GM04503 (cell line): ENCODE data around the gene TRIM16.
"Not testable (repeated sequence)": the region's sequence is repeated elsewhere in the genome, so short reads cannot be mapped to it uniquely, and the experiment has no call there.

Experiments used
- DNase-seq: peaks from one replicate; pipeline ENCODE4 v3.0.0-alpha.2; 2012; ENCODE audit warnings: low read depth

Gene TRIM16

GRCh38 chr17:15658296-15658695 lies 25.8 kb downstream of the TRIM16 start:
- no peak for DNase-seq

GRCh38 chr17:15657868-15658267 lies 26.2 kb downstream of the TRIM16 start:
- DNase-seq, result no peak

- DNase-seq, result no peak
Observed at GRCh38 chr17:15654886-15655561, 29.1 kb downstream of the TRIM16 start.

GRCh38 chr17:15654401-15654800 lies 29.7 kb downstream of the TRIM16 start:
- not testable (repeated sequence) for DNase-seq

- DNase-seq, result no peak
Observed at GRCh38 chr17:15652960-15653359, 31.2 kb downstream of the TRIM16 start.

GRCh38 chr17:15651583-15652110 lies 32.5 kb downstream of the TRIM16 start:
- DNase-seq, result peak; percentile 97

- no peak for DNase-seq
Observed at GRCh38 chr17:15650741-15651582, 33.1 kb downstream of the TRIM16 start.

GRCh38 chr17:15649861-15650421 lies 34.2 kb downstream of the TRIM16 start:
- DNase-seq, result no peak

- no peak for DNase-seq
Observed at GRCh38 chr17:15648386-15648785, 35.7 kb downstream of the TRIM16 start.

GRCh38 chr17:15645942-15646312 lies 38.2 kb downstream of the TRIM16 start:
- not testable (repeated sequence) for DNase-seq

GRCh38 chr17:15645099-15645941 lies 38.8 kb downstream of the TRIM16 start:
- not testable (repeated sequence) for DNase-seq

GRCh38 chr17:15642505-15643251 lies 41.4 kb downstream of the TRIM16 start:
- not testable (repeated sequence) for DNase-seq

GRCh38 chr17:15642014-15642413 lies 42.1 kb downstream of the TRIM16 start:
- DNase-seq, result not testable (repeated sequence)

- not testable (repeated sequence) for DNase-seq
Observed at GRCh38 chr17:15630930-15631453, 53.1 kb downstream of the TRIM16 start.

GRCh38 chr17:15629991-15630390 lies 54.1 kb downstream of the TRIM16 start:
- DNase-seq, result not testable (repeated sequence)

- DNase-seq, result not testable (repeated sequence)
Observed at GRCh38 chr17:15623661-15624209, 60.4 kb downstream of the TRIM16 start.

GRCh38 chr17:15623255-15623654 lies 60.9 kb downstream of the TRIM16 start:
- DNase-seq, result not testable (repeated sequence)

GRCh38 chr17:15622124-15622523 lies 62.0 kb downstream of the TRIM16 start:
- DNase-seq, result not testable (repeated sequence)

GRCh38 chr17:15619331-15620058 lies 64.6 kb downstream of the TRIM16 start, which contains the start of gene FBXW10B:
TSS of gene FBXW10B (minus strand) at chr17:15619704. CDS start at chr17:15619512, 192 bp downstream.
- not testable (repeated sequence) for DNase-seq

GRCh38 chr17:15616828-15617227 lies 67.3 kb downstream of the TRIM16 start:
- not testable (repeated sequence) for DNase-seq
